ENCODE measurements around the gene GTSF1L.
A peak's percentile ranks its signal among the peaks of the same experiment; 100 is the strongest.

GTSF1L gene

GRCh38 chr20:43746344-43747137, 19.7 kb upstream of the GTSF1L start:
- DNase-seq (ENCODE audit: low read depth) = no peak

DNA sequence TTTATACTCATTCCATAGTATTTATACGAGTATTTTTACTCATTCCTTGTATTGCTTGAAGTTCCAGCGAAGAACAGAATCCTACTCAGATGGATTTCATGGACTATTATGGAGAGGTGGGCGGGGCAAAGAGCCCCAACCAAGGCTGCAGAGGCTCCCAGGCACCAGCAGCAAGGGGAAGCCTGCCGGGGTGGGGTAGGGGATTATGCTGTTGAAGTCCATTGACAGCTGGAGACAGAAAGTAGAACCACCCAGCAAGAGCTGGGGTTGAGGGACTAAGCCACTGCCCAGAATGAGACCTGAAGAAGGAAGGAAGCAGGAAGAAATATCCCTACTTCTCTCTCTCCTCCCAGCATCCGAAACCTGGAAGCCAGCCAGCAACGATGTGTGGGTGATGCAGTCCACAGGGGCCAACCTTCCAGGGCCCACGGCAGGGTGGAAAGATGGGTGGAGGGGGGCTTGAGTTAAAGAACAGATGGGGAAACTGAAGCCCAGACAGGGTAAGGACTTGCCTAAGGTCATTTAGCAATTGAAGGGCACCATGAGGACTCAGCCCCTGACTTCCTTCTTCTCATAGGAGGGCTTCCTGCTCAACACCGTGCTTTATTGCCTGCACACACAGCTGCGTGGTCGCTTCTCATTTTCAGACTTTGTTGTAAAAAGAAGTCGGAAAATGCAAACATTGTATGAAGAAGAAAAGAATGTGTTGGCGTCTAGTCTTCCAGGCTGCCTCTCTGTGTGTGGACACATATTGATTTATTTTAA, 18.3 kb upstream of the GTSF1L start:
- DNase-seq (ENCODE audit: low read depth) = no peak

DNA sequence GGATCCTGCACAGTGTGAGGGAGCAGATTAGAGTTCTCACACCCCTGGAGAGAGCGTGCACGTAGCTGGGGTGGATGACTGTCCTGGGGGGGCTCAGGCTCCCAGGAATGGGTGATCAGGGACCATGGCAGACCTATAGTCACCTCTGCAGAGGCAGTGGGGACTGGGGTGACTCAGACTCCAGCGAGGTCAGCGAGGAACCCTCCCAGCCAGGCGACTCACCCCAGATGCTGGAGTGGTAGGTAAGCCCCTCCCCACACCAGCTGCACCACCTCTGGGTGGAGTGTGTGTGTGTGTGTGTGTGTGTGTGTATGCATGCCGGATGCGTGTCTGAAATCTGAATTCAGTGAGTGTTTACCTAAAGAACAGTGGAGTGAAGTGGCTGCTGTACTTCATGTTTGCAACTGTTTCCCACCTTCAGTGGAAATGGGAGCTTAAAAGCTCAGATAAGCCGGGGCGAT, 17.4 kb upstream of the GTSF1L start:
- no peak for DNase-seq (ENCODE audit: low read depth)

GRCh38 chr20:43740642-43741041, 13.8 kb upstream of the GTSF1L start:
- no peak for DNase-seq (ENCODE audit: low read depth)

- DNase-seq (ENCODE audit: low read depth) = no peak
Observed at GRCh38 chr20:43739148-43739749, 12.4 kb upstream of the GTSF1L start.

GRCh38 chr20:43737925-43738324, 11.1 kb upstream of the GTSF1L start:
- DNase-seq (ENCODE audit: low read depth) = no peak

DNA sequence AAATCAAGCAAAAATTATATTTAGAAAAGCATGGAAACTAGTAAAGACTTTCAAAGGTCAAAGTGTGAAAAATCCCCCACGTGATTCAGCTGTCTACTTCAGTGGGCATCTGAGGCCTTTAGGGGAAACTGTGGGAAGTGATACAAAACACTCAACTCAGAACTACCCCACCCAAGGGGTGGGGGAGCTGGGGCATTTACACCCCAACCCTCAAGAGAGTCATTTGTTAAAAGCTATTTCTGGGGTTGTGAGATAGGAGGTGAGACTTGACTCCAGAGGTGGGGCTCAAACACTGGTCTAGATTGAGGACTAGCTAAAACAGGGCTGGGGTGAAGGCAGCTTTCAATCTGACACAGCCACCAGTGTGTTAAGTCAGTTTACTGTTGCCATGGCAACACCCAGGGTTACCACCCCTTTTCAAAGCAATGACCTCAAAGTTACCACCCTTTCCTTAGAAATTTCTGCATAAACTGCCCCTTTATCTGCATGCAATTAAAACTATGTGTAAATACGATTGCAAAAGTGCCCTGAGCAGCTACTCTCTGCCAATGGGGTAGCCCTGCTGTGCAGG, 9.9 kb upstream of the GTSF1L start:
- DNase-seq (ENCODE audit: low read depth) = no peak

DNA sequence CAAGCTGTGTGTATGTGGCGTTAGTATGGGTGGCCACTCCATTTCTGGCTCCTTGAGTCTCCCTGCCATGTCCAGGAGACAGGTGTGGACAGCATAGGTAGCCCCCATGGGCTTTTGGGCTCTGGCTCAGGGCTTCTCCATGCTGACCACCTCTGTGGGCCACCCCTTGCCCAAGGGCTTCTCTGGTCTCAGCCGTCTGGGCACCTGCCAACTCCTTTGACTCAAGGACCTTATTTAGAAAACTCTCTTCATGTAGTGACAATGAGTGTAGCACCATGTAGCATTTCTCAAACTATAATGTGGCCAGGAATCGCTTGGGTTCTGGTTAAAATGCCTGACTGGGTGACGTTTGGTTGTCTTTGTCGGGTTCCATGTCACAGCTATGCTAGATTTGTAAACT, 5.1 kb upstream of the GTSF1L start:
- DNase-seq (ENCODE audit: low read depth) = no peak

- DNase-seq (ENCODE audit: low read depth) = no peak
Observed at GRCh38 chr20:43731469-43731868, 4.7 kb upstream of the GTSF1L start.

GRCh38 chr20:43728686-43729255, 2.0 kb upstream of the GTSF1L start:
- DNase-seq (ENCODE audit: low read depth) = no peak

DNA sequence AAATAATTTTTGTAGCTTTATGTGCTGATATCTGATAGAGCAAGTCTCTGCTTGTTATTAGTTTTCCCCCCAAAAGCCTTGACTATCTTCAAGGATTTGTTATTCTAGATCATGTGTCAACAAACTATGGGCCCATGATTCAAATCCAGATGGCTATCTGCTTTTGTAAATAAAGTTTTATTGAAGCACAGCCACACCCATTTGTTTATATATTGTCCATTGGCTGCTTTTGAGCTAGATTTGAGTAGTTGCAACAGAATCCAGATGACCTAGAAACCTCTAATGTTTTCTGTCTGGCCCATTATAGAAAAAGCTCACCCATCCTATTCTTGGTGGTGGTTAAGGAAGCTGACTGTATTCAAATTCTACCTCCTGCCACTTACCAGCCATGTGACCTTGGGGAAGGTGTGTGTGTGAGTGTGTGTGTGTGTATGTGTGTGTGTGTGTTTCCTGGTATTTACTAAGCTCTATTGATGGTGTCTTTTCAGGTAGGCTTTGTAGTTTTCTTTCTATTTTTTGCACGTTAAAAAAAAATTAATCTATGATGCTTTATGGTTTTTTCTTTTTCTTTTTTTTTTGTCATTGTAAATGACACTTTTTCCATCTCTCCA, 1.3 kb upstream of the GTSF1L start:
- no peak for DNase-seq (ENCODE audit: low read depth)

- DNase-seq (ENCODE audit: low read depth) = no peak
Observed at GRCh38 chr20:43726333-43726732, 469 bp downstream of the GTSF1L start.

DNA sequence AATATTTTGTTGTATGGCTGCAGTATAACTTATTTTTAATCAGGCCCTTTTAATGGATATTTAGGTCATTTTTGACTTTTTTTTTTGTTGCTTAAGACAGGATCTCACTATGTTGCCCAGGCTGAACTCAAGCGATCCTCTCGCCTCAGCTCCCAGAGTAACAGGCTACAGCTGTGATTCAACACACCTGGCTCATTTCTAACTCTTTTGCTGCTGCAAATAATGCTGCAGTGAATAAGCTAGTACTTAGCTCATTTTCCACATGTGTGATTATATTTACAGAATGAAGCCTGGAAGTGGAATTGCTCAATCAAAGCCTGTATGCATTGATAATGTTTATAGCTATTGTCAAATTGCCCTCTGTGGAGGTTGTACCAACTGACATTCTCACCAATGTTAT, 1.1 kb downstream of the GTSF1L start:
- no peak for DNase-seq (ENCODE audit: low read depth)

DNA sequence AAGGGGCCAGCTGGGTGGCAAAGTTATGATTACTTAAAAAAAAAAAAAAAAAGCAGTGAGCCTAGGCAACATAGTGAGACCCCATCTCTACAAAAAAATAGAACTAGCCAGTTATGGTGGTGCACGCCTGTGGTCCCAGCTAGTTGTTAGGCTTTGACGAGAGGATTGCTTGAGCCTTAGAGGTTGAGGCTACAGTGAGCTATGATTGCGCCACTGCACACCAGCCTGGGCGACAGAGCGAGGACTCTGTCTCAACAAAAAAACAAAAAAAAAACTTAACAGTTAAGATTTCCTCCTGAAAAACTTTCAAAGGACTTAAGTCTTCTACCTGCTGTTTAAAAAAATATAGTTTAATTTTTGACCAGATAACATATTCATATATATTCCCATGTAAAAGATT, 2.4 kb downstream of the GTSF1L start:
- DNase-seq (ENCODE audit: low read depth) = no peak

DNA sequence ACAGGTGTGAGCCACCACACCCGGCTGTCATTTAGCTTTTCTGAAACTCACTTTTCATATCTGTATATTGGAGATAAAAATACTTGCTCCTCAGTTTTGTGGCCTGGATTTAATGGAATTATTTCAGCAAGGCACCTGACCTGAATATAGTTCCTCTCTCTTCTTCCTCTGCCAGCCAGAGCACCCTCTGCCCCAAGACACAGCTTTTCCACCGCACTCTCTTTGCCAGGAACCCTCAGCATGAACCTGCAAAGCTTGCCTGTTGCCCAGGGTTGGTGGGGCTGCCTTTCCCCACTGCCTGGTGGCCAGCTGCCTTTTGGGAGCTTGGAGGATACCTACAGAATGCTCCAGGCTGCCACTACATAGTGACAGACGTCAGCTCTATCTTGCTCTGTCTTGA, 3.1 kb downstream of the GTSF1L start:
- DNase-seq (ENCODE audit: low read depth) = no peak

- DNase-seq (ENCODE audit: low read depth) = no peak
Observed at GRCh38 chr20:43723186-43723585, 3.6 kb downstream of the GTSF1L start.

GRCh38 chr20:43722153-43722505, 4.7 kb downstream of the GTSF1L start:
- DNase-seq (ENCODE audit: low read depth) = peak; percentile 62

- no peak for DNase-seq (ENCODE audit: low read depth)
Observed at GRCh38 chr20:43721429-43722152, 5.2 kb downstream of the GTSF1L start.

DNA sequence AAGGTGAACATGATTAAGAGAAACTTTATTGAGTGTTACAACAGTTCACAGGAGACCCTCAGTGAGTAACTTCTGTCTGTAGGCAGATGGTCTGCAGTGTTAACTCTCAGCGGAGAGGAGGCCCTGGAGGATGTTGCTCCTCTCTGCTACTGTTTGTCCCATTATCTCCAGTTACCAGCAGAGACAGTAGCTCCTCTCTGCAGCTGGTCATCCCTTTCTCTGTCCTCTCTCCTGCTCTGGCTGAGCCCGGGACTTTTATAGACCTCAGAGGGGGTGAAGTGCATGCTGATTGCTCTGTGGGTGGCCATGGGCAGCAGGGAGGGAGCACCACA, 5.7 kb downstream of the GTSF1L start:
- DNase-seq (ENCODE audit: low read depth) = no peak

- DNase-seq (ENCODE audit: low read depth) = no peak
Observed at GRCh38 chr20:43720007-43720406, 6.8 kb downstream of the GTSF1L start.

- no peak for DNase-seq (ENCODE audit: low read depth)
Observed at GRCh38 chr20:43717616-43717995, 9.2 kb downstream of the GTSF1L start.

All from stimulated activated CD4-positive, alpha-beta T cell treated with anti-CD3 and anti-CD28 coated beads, Interleukin-2, amount 100 ng/mL, for 4 hours (primary cell).